Measurements from ENCODE around the gene CTU2. TPM values are rescaled to one million over a fixed set of nuclear protein-coding genes. Genes with fewer than 3 reads are reported as not detected.

Gene CTU2
- total and polyA plus RNA-seq, 2 donors (not counting 1 experiment from before 2014, with no cell fraction given) = 7.6 to 11.9 TPM

DNA sequence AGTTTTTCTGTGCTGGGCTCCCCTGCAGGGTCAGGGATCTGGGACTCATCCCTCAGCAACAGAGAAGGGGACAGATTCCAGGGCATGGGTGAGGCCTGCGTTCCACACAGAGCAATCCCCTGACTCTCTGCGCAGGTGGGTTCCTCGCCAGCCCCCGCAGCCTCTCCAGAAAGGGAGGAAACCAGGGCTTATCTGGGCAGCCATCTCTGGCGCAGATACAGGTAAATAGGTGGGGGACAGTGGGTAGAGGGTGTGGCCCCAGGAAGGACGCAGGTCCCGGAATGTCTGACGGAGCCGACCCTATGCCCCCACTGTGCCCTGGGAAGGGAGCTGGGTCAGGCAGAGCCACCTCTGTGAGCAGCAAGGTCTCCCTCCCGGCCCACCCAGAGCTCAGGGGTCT is 55.5 kb downstream of the CTU2 start:
- Histone ChIP-seq H3K4me2 (ENCODE audit: extremely low read depth, insufficient read depth, low read length) (no peak overlapping the region), H3K9ac (ENCODE audit: insufficient read depth, low read length) (no peak overlapping the region), H3K36me3 (ENCODE audit: control insufficient read depth, insufficient read depth, low read length) (peaks cover 7% of the 10 kb centered on the region), H3K79me2 (ENCODE audit: control insufficient read depth, insufficient read depth, low read length) (peaks cover 96% of the 10 kb centered on the region), H3K9me3 (ENCODE audit: control insufficient read depth, insufficient read depth, low read depth, low read length) (no peaks in the 10 kb centered on the region), H3K27me3 (ENCODE audit: control insufficient read depth, insufficient read depth, low read length) (no peaks in the 10 kb centered on the region), H4K20me1 (ENCODE audit: control insufficient read depth, extremely low read depth, insufficient read depth, low read length) (no peaks in the 10 kb centered on the region), H2AFZ (ENCODE audit: low read length) (no peak overlapping the region), H3K4me1 (ENCODE audit: control insufficient read depth, extremely low read depth, insufficient read depth, low read length) (peaks cover 15% of the 10 kb centered on the region), H3K4me3 (replicated peaks in 1 of 4; ENCODE audit: control extremely low read depth in 1 of 4, insufficient read depth in 1 of 4, low read depth in 3 of 4, low read length in 4 of 4) (no peak overlapping the region), H3K27ac (ENCODE audit: insufficient read depth, low read length) (no peak overlapping the region)
- TF ChIP-seq CTCF (conservative IDR thresholded peaks at IDR 0.05 in 1 of 2, IDR thresholded peaks at IDR 0.05 in 1 of 2; ENCODE audit: low read depth in 1 of 2, low read length in 2 of 2) (no peak), EZH2 (IDR thresholded peaks at IDR 0.05; ENCODE audit: low read length, missing control alignments) (no peak)
- DNase-seq (ENCODE audit: low read depth in 2 of 2) = no peak

DNA sequence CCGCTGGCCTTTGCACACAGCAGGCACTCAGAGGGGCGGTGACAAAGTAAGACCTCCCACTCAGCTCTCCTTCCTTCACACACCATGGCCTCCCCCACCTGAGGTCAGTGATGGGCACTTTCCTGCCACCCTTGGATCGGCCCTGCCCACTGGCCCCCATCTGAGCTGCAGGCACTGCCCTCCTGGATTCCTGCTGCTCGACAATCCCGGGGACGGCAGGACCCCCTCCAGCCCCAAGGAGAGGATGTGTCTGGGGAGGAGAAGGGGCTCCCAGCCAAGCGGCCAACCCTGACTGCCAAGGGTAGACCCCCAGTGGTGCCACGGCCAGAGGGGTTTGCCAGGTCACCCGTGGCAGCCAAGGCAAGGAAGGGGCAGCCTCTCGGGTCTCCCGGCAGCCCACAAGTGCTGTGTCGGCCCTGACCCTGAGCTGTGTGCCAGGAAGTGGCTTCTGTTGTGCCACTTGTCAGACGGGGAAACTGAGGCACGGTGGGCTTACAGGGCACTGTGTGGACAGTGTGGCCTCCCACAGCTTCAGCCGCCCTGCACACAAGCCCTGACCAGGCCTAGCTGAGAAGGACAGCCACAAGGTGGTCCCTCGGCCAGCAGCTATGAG is 56.1 kb downstream of the CTU2 start:
- no peaks in the 10 kb centered on the region for H3K27me3 ChIP-seq (ENCODE audit: control insufficient read depth, insufficient read depth, low read length)
- H4K20me1 ChIP-seq (ENCODE audit: control insufficient read depth, extremely low read depth, insufficient read depth, low read length) = no peaks in the 10 kb centered on the region
- peaks cover 16% of the 10 kb centered on the region for H3K4me1 ChIP-seq (ENCODE audit: control insufficient read depth, extremely low read depth, insufficient read depth, low read length)
- H3K9me3 ChIP-seq (ENCODE audit: control insufficient read depth, insufficient read depth, low read depth, low read length) = no peaks in the 10 kb centered on the region
- H3K9ac ChIP-seq (ENCODE audit: insufficient read depth, low read length) = no peak overlapping the region
- no peak for TF ChIP-seq CTCF (conservative IDR thresholded peaks at IDR 0.05 in 1 of 2, IDR thresholded peaks at IDR 0.05 in 1 of 2; ENCODE audit: low read depth in 1 of 2, low read length in 2 of 2)
- no peak for TF ChIP-seq EZH2 (IDR thresholded peaks at IDR 0.05; ENCODE audit: low read length, missing control alignments)
- H2AFZ ChIP-seq (ENCODE audit: low read length) = no peak overlapping the region
- DNase-seq (ENCODE audit: low read depth in 2 of 2) = no peak
- no peak overlapping the region for H3K27ac ChIP-seq (ENCODE audit: insufficient read depth, low read length)
- peaks cover 7% of the 10 kb centered on the region for H3K36me3 ChIP-seq (ENCODE audit: control insufficient read depth, insufficient read depth, low read length)
- no peak overlapping the region for H3K4me2 ChIP-seq (ENCODE audit: extremely low read depth, insufficient read depth, low read length)
- H3K4me3 ChIP-seq (replicated peaks in 1 of 4; ENCODE audit: control extremely low read depth in 1 of 4, insufficient read depth in 1 of 4, low read depth in 3 of 4, low read length in 4 of 4) = no peak overlapping the region
- peaks cover 97% of the 10 kb centered on the region for H3K79me2 ChIP-seq (ENCODE audit: control insufficient read depth, insufficient read depth, low read length)

DNA sequence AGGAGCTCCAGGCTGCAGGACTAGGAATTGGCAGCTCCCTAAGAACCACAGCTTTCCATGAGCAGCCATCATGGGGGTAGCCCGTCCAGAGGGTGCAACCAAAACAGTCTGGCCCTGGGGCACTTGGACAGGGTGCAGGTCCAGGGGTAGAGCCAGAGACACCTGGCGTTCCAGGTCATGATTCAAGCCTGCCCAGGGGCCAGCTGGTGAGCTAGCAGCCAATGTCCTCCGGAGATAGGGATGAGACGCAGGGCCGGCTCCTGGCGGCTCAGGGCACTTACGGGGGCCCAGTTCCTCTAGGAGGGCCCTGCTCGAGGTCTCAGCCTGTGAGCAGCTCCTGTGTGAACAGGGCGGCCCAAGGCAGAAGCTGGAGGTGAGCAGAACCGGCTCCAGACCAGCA is 56.6 kb downstream of the CTU2 start:
- H3K27ac ChIP-seq (ENCODE audit: insufficient read depth, low read length) = no peak overlapping the region
- no peak for TF ChIP-seq EZH2 (IDR thresholded peaks at IDR 0.05; ENCODE audit: low read length, missing control alignments)
- no peak for TF ChIP-seq CTCF (conservative IDR thresholded peaks at IDR 0.05 in 1 of 2, IDR thresholded peaks at IDR 0.05 in 1 of 2; ENCODE audit: low read depth in 1 of 2, low read length in 2 of 2)
- H3K4me2 ChIP-seq (ENCODE audit: extremely low read depth, insufficient read depth, low read length) = no peak overlapping the region
- H3K36me3 ChIP-seq (ENCODE audit: control insufficient read depth, insufficient read depth, low read length) = peaks cover 7% of the 10 kb centered on the region
- H3K4me1 ChIP-seq (ENCODE audit: control insufficient read depth, extremely low read depth, insufficient read depth, low read length) = peaks cover 22% of the 10 kb centered on the region
- DNase-seq (ENCODE audit: low read depth in 2 of 2) = no peak
- no peak overlapping the region for H3K9ac ChIP-seq (ENCODE audit: insufficient read depth, low read length)
- peaks cover 97% of the 10 kb centered on the region for H3K79me2 ChIP-seq (ENCODE audit: control insufficient read depth, insufficient read depth, low read length)
- no peak overlapping the region for H2AFZ ChIP-seq (ENCODE audit: low read length)
- H3K27me3 ChIP-seq (ENCODE audit: control insufficient read depth, insufficient read depth, low read length) = no peaks in the 10 kb centered on the region
- no peak overlapping the region for H3K4me3 ChIP-seq (replicated peaks in 1 of 4; ENCODE audit: control extremely low read depth in 1 of 4, insufficient read depth in 1 of 4, low read depth in 3 of 4, low read length in 4 of 4)
- H3K9me3 ChIP-seq (ENCODE audit: control insufficient read depth, insufficient read depth, low read depth, low read length) = no peaks in the 10 kb centered on the region
- H4K20me1 ChIP-seq (ENCODE audit: control insufficient read depth, extremely low read depth, insufficient read depth, low read length) = no peaks in the 10 kb centered on the region

All from fibroblast of lung (primary cell).